HL-60 (cell line): ENCODE results near the gene GRK5.

ENCODE experiments used
- DNase-seq, 2 experiments: peaks; one replicate each; pipeline ENCODE4 v3.0.0-alpha.2; 2010 to 2020; ENCODE audit warnings: low read depth in 1 of 2, low spot score in 1 of 2
- H3K27ac ChIP-seq: fragments of 250-450 bp; sonication (Bioruptor Pico); replicated peaks from 2 replicates; pipeline ENCODE4 v1.5.1; 2020; ENCODE audit warnings: mild to moderate bottlenecking, moderate library complexity
- H3K27me3 ChIP-seq: fragments of 250-450 bp; sonication (Bioruptor Pico); 2 replicates; pipeline ENCODE4 v1.5.1; 2021; ENCODE audit warnings: mild to moderate bottlenecking, moderate library complexity; ENCODE audit not compliant: insufficient read depth, poor library complexity, severe bottlenecking
- H3K4me3 ChIP-seq: replicated peaks from 2 replicates; pipeline ENCODE4 v1.5.1; 2011; ENCODE audit warnings: mild to moderate bottlenecking, control low read depth, low read length; ENCODE audit not compliant: insufficient read depth
- GABPA ChIP-seq: IDR thresholded peaks from 2 replicates; pipeline ENCODE4 v1.6.1; 2012; ENCODE audit warnings: low read depth
- POLR2AphosphoS5 ChIP-seq: IDR thresholded peaks from 2 replicates; pipeline ENCODE4 v1.6.1; 2012; ENCODE audit warnings: low read depth
- SPI1 ChIP-seq: IDR thresholded peaks from 2 replicates; pipeline ENCODE4 v1.6.1; 2012; ENCODE audit warnings: low read depth, mild to moderate bottlenecking, borderline replicate concordance
- TF ChIP-seq, protein P1 (sequence below): IDR thresholded peaks from one replicate; pipeline ENCODE4 v1.5.1; 2011; ENCODE audit warnings: low read length, control low read depth, inconsistent platforms; ENCODE audit not compliant: insufficient read depth
- TF ChIP-seq, protein P2 (sequence below): IDR thresholded peaks from 2 replicates; pipeline ENCODE4 v1.6.1; 2012; ENCODE audit warnings: low read depth; ENCODE audit not compliant: insufficient replicate concordance

Gene GRK5

DNA sequence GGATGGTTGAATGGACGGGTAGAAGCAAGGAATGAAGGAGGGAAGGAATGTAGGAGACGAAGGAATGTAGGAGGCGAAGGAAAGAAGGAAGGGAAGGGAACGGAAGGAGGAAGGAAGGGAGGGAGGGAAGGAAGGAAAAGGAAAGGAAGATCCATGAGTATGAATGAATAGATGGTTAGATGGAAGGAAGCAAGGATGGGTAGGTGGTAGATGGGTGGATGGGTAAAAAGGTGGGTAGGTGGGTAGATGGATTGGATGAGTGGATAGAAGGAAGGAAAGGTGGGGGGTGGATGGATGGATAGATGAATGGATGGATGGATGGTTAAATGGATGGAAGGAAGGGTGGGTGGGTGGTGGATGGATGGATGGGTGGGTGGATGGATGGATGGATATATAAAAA lies 257.7 kb downstream of the GRK5 start:
- Histone ChIP-seq H3K27me3 (no peaks in the 10 kb centered on the region), H3K4me3 (no peak overlapping the region), H3K27ac (no peak overlapping the region)
- DNase-seq: no peak
- TF ChIP-seq GABPA (no peak), POLR2AphosphoS5 (no peak), SPI1 (no peak)
- TF ChIP-seq, protein P1, sequence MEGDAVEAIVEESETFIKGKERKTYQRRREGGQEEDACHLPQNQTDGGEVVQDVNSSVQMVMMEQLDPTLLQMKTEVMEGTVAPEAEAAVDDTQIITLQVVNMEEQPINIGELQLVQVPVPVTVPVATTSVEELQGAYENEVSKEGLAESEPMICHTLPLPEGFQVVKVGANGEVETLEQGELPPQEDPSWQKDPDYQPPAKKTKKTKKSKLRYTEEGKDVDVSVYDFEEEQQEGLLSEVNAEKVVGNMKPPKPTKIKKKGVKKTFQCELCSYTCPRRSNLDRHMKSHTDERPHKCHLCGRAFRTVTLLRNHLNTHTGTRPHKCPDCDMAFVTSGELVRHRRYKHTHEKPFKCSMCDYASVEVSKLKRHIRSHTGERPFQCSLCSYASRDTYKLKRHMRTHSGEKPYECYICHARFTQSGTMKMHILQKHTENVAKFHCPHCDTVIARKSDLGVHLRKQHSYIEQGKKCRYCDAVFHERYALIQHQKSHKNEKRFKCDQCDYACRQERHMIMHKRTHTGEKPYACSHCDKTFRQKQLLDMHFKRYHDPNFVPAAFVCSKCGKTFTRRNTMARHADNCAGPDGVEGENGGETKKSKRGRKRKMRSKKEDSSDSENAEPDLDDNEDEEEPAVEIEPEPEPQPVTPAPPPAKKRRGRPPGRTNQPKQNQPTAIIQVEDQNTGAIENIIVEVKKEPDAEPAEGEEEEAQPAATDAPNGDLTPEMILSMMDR: no peak
- TF ChIP-seq, protein P2, sequence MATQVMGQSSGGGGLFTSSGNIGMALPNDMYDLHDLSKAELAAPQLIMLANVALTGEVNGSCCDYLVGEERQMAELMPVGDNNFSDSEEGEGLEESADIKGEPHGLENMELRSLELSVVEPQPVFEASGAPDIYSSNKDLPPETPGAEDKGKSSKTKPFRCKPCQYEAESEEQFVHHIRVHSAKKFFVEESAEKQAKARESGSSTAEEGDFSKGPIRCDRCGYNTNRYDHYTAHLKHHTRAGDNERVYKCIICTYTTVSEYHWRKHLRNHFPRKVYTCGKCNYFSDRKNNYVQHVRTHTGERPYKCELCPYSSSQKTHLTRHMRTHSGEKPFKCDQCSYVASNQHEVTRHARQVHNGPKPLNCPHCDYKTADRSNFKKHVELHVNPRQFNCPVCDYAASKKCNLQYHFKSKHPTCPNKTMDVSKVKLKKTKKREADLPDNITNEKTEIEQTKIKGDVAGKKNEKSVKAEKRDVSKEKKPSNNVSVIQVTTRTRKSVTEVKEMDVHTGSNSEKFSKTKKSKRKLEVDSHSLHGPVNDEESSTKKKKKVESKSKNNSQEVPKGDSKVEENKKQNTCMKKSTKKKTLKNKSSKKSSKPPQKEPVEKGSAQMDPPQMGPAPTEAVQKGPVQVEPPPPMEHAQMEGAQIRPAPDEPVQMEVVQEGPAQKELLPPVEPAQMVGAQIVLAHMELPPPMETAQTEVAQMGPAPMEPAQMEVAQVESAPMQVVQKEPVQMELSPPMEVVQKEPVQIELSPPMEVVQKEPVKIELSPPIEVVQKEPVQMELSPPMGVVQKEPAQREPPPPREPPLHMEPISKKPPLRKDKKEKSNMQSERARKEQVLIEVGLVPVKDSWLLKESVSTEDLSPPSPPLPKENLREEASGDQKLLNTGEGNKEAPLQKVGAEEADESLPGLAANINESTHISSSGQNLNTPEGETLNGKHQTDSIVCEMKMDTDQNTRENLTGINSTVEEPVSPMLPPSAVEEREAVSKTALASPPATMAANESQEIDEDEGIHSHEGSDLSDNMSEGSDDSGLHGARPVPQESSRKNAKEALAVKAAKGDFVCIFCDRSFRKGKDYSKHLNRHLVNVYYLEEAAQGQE: no peak

- TF ChIP-seq, protein P2: no peak
- TF ChIP-seq, protein P1: no peak
- TF ChIP-seq SPI1 (no peak), POLR2AphosphoS5 (no peak), GABPA (no peak)
- Histone ChIP-seq H3K27ac (no peak overlapping the region), H3K4me3 (no peak overlapping the region), H3K27me3 (no peaks in the 10 kb centered on the region)
- no peak for DNase-seq
Measured at GRCh38 chr10:119466076-119466475, 258.7 kb downstream of the GRK5 start.

DNA sequence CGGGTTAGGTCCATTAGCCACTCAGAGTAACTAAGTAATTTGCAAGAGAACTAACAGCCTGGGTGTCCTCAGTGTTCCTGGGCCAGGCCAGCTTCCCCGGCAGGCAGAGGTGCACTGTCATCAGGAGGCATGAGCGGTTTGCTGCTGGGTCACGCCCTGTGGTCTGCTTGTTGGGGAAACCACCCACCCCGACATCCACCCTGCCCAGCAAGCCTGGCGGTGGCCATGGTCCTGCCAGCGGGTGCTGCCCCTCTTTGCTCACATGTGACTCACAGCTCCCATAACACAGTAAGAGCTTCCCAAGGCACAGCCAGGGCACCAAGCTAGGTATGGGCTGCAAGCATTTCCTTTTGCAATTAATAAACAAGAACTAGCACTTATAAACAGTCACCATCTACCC lies 259.3 kb downstream of the GRK5 start:
- no peak for TF ChIP-seq SPI1
- TF ChIP-seq, protein P2: no peak
- TF ChIP-seq, protein P1: no peak
- no peak for TF ChIP-seq GABPA
- no peak for TF ChIP-seq POLR2AphosphoS5
- DNase-seq: no peak
- H3K27me3 ChIP-seq: no peaks in the 10 kb centered on the region
- H3K27ac ChIP-seq: no peak overlapping the region
- no peak overlapping the region for H3K4me3 ChIP-seq
